ENCODE measurements around the gene SLC25A20.
"Not testable (repeated sequence)": the region's sequence is repeated elsewhere in the genome, so short reads cannot be mapped to it uniquely, and the experiment has no call there.

Gene SLC25A20

GRCh38 chr3:48830715-48831114, 68.0 kb downstream of the SLC25A20 start:
- TF ChIP-seq, protein P1, sequence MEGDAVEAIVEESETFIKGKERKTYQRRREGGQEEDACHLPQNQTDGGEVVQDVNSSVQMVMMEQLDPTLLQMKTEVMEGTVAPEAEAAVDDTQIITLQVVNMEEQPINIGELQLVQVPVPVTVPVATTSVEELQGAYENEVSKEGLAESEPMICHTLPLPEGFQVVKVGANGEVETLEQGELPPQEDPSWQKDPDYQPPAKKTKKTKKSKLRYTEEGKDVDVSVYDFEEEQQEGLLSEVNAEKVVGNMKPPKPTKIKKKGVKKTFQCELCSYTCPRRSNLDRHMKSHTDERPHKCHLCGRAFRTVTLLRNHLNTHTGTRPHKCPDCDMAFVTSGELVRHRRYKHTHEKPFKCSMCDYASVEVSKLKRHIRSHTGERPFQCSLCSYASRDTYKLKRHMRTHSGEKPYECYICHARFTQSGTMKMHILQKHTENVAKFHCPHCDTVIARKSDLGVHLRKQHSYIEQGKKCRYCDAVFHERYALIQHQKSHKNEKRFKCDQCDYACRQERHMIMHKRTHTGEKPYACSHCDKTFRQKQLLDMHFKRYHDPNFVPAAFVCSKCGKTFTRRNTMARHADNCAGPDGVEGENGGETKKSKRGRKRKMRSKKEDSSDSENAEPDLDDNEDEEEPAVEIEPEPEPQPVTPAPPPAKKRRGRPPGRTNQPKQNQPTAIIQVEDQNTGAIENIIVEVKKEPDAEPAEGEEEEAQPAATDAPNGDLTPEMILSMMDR (IDR thresholded peaks at IDR 0.05; ENCODE audit: low read depth, low read length): no peak

GRCh38 chr3:48829525-48829924, 69.2 kb downstream of the SLC25A20 start:
- H3K4me3 ChIP-seq (replicated peaks in 1 of 2; ENCODE audit: low read depth in 2 of 2, low read length in 2 of 2); DNase-seq (ENCODE audit: low read depth in 2 of 2): not testable (repeated sequence)

More at GRCh38 chr3:48830715-48831114, 68.0 kb downstream of the SLC25A20 start:
- no peak overlapping the region for H3K4me3 ChIP-seq (replicated peaks in 1 of 2; ENCODE audit: low read depth in 2 of 2, low read length in 2 of 2)
- no peak for DNase-seq (ENCODE audit: low read depth in 2 of 2)

GRCh38 chr3:48827874-48828273, 70.8 kb downstream of the SLC25A20 start:
- H3K4me3 ChIP-seq (replicated peaks in 1 of 2; ENCODE audit: low read depth in 2 of 2, low read length in 2 of 2); DNase-seq (ENCODE audit: low read depth in 2 of 2): not testable (repeated sequence)

DNA sequence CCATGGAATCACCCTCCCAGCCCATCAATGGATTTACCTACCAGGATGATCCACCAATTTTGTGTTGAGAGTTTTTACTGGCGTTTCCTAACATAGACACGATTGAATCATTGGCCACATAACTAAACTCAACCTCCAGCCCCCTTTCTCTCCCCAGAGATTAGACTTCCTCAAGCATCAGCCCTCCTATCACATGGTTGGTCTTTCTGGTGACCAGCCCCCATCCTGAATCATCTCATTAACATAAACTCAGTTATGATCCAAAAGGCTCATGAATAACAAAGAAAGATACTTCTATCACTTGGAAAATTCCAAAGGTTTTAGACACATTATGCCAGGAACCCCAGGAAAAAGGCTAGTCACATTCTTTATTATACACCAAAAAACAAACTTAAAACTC, 72.2 kb downstream of the SLC25A20 start:
- H3K4me3 ChIP-seq (replicated peaks in 1 of 2; ENCODE audit: low read depth in 2 of 2, low read length in 2 of 2): no peak overlapping the region
- TF ChIP-seq, protein P1 (IDR thresholded peaks at IDR 0.05; ENCODE audit: low read depth, low read length): no peak
- peak; percentile 93 to 98 for DNase-seq (ENCODE audit: low read depth in 2 of 2)

GRCh38 chr3:48820612-48821324, 77.9 kb downstream of the SLC25A20 start:
- H3K4me3 ChIP-seq (replicated peaks in 1 of 2; ENCODE audit: low read depth in 2 of 2, low read length in 2 of 2): no peak overlapping the region
- DNase-seq (ENCODE audit: low read depth in 2 of 2): peak; percentile 66 to 86
- TF ChIP-seq, protein P1 (IDR thresholded peaks at IDR 0.05; ENCODE audit: low read depth, low read length): no peak

DNA sequence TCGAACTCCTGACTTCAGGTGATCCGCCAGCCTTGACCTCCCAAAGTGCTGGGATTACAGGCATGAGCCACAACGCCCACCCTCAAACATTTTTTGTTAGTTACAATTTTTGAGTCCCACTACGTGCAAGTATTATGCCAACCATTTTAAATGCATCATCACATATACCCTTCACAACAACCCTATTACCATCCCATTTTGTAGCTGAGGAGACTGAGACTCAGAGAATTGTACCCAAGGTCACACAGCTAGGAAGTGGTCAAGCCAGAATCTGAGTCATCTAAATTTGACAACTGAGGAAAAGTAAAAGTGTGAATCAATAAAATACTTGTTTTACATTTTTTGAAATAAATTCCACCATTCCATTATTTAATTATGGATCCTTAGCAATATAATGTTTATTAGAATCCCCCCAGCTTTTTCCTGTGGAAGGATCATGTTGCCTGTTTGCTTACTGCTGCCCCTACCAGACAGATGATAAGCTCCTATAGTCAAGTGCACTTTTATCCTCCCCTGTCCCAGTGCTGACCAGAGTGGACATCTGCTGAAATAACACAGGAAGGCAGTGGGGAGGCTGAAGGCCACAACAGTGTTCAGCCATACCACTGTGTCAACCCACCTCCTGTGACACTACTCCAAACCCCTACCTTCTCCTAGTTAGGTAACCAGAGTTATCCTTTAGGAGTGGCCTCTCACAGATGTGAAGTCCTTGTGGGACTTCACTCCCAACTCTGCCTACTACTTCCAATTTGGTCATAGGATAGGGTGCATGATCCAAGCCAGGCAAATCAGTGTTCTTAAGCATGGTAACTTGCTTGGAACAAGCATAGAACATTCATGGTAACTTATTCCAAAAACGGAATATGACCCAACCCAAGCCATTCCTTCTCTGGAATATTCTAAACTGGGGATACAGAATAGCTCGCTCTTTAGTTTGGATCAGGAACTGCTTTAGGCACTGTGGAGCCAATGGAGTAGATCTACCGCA, 79.2 kb downstream of the SLC25A20 start:
- TF ChIP-seq, protein P1 (IDR thresholded peaks at IDR 0.05; ENCODE audit: low read depth, low read length): no peak
- no peak overlapping the region for H3K4me3 ChIP-seq (replicated peaks in 1 of 2; ENCODE audit: low read depth in 2 of 2, low read length in 2 of 2)
- DNase-seq (ENCODE audit: low read depth in 2 of 2): no peak

DNA sequence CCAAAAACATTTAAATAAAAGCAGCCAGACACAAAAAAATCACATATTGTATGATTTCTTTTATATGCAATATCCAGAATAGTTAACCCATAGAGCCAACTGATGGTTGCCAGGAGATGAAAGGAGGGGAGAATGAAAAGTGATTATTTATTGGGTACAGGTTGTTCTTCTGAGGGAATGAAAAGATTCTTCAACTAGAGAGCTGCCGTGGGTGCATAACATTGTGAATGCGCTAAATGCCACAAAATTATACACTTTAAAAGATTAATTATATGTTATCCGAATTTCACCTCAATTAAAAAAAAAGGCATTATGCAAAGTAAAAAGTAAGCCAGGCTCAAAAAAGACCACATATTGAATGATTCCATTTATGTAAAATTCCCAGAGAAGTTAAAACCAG, 87.2 kb downstream of the SLC25A20 start:
- no peak overlapping the region for H3K4me3 ChIP-seq (replicated peaks in 1 of 2; ENCODE audit: low read depth in 2 of 2, low read length in 2 of 2)
- TF ChIP-seq, protein P1 (IDR thresholded peaks at IDR 0.05; ENCODE audit: low read depth, low read length): no peak
- DNase-seq (ENCODE audit: low read depth in 2 of 2): no peak
